PC-3 (cell line): Measurements from ENCODE around the gene DOK7.

ENCODE experiments used
- EZH2 ChIP-seq: fragments of 300-600 bp; sonication (generic); IDR thresholded peaks from one replicate; pipeline ENCODE4 v1.6.1; 2017; ENCODE audit warnings: antibody characterized with exemption, mild to moderate bottlenecking, low read length; ENCODE audit not compliant: unreplicated experiment
- EZH2phosphoT487 ChIP-seq: fragments of 300-600 bp; sonication (generic); IDR thresholded peaks from 2 replicates; pipeline ENCODE4 v1.6.1; 2018; ENCODE audit warnings: mild to moderate bottlenecking, antibody characterized with exemption, low read length, borderline replicate concordance
- TF ChIP-seq, protein P1 (sequence below): fragments of 300-600 bp; sonication (generic); conservative IDR thresholded peaks from 2 replicates; pipeline ENCODE4 v1.5.1; 2017; ENCODE audit warnings: antibody characterized with exemption, low read depth, mild to moderate bottlenecking, low read length

DNA sequence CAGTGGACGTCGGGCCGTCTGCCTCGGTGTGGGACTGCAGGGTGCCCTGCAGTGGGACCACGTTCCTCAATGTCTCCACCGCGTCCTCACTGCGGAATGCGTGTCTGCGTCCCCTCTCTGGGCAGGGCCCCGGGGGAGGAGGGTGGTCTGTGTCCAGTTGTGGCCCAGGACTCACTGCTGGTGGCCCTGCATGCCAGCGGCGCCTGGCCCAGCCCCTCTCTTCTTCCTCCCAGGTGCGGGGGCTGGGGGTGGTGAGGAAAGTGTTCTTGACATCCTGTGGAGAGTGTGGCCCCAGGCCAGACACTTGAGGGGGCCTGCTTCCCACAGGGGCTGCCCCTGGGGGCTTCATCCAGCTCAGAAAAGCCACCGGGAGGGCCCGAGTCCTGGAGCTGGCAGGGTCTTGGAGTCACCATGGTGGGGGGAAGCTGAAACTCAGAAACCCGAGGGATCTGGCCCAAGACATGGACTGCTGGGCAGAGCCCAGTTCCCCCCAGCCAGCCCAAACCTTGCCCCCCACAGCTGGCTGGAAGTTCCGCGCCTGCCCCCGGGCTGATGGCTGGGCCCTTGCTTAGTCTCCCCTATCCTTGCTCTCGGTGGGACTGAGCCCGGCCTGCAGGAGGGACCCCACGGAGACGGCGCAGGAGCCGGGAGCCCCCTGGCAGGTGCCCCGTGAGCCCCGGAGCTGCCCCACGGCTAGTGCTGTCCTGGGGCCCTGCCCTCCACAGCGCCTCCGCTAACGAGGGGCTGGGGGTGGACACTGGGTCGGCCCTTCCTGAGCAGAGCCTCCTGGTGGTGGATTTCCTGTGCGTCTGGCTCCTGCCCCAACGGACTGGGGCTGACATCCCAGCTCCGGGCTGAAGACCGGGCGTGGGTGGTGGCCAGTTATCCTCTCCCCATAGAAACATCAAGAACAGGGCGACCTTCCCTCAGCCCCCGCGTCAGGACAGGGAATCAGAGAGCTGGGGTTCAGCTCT is 2.9 kb downstream of the DOK7 start:
- TF ChIP-seq EZH2 (no peak), EZH2phosphoT487 (no peak)
- TF ChIP-seq, protein P1, sequence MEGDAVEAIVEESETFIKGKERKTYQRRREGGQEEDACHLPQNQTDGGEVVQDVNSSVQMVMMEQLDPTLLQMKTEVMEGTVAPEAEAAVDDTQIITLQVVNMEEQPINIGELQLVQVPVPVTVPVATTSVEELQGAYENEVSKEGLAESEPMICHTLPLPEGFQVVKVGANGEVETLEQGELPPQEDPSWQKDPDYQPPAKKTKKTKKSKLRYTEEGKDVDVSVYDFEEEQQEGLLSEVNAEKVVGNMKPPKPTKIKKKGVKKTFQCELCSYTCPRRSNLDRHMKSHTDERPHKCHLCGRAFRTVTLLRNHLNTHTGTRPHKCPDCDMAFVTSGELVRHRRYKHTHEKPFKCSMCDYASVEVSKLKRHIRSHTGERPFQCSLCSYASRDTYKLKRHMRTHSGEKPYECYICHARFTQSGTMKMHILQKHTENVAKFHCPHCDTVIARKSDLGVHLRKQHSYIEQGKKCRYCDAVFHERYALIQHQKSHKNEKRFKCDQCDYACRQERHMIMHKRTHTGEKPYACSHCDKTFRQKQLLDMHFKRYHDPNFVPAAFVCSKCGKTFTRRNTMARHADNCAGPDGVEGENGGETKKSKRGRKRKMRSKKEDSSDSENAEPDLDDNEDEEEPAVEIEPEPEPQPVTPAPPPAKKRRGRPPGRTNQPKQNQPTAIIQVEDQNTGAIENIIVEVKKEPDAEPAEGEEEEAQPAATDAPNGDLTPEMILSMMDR: no peak; the same call in 1 of the 2 replicates
